ENCODE data around the gene TAGLN.
"Not testable (repeated sequence)": the region's sequence is repeated elsewhere in the genome, so short reads cannot be mapped to it uniquely, and the experiment has no call there.

GRCh38 chr11:117183178-117183577, 16.0 kb upstream of the TAGLN start:
- not testable (repeated sequence) for TF ChIP-seq CTCF (conservative IDR thresholded peaks at IDR 0.05); EZH2 (IDR thresholded peaks at IDR 0.05; ENCODE audit: low read depth)
